ENCODE results near the gene HAUS5. TPM values are rescaled to one million over a fixed set of nuclear protein-coding genes. Genes with fewer than 3 reads are reported as not detected.
A peak's percentile ranks its signal among the peaks of the same experiment; 100 is the strongest.
"Not testable (repeated sequence)": the region's sequence is repeated elsewhere in the genome, so short reads cannot be mapped to it uniquely, and the experiment has no call there.

Gene HAUS5
- polyA plus RNA-seq, 4 donors: 26.6 to 28.5 (median 27.3) TPM

DNA sequence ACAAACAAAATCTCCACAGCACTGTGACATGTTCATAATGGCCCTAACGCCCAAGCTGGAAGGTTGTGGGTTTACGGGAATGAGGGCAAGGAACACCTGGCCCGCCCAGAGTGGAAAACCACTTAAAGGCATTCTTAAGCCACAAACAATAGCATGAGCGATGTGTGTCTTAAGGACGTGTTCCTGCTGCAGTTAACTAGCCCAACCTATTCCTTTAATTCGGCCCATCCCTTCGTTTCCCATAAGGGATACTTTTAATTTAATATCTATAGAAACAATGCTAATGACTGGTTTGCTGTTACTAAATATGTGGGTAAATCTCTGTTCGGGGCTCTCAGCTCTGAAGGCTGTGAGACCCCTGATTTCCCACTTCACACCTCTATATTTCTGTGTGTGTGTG is 5.4 kb upstream of the HAUS5 start:
- DNase-seq (ENCODE audit: low read depth in 4 of 4, low spot score in 3 of 4): not testable (repeated sequence)

DNA sequence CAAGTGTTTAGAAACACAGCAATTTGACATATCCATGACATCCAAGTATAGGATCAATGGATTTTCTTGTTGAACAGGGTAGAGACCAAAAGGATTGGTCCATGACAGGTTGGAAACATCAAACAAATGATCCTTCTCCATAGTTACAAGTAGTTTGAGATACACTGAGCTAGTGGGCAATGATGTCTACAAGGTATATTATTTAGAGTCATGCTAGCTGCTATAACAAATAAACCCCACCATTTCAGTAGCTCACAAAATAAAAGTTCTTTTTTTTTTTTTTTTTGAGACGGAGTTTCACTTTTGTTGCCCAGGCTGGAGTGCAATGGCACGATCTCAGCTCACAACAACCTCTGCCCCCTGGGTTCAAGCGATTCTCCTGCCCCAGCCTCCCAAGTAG is 4.9 kb upstream of the HAUS5 start:
- no peak for DNase-seq (ENCODE audit: low read depth in 4 of 4, low spot score in 3 of 4)

DNA sequence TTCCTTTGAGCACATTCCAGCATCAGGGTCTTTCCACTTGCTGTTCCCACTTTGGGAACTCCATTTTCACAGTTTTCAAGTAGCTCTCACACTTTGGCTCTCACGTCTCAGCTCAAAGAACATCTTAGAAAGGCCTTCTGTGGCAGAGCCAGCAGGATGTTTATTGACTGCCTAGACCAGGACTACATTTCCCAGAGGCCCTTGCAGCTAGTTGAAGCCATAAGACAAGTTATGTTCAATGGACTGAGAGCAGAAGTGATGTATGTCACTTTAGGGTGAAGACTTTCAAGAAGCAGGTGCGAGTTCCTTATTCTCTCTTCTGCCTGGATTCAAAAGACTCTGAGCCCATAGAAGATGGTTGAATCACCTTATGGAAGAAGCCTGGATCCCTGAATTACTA is 4.3 kb upstream of the HAUS5 start:
- DNase-seq (ENCODE audit: low read depth in 4 of 4, low spot score in 3 of 4): no peak

DNA sequence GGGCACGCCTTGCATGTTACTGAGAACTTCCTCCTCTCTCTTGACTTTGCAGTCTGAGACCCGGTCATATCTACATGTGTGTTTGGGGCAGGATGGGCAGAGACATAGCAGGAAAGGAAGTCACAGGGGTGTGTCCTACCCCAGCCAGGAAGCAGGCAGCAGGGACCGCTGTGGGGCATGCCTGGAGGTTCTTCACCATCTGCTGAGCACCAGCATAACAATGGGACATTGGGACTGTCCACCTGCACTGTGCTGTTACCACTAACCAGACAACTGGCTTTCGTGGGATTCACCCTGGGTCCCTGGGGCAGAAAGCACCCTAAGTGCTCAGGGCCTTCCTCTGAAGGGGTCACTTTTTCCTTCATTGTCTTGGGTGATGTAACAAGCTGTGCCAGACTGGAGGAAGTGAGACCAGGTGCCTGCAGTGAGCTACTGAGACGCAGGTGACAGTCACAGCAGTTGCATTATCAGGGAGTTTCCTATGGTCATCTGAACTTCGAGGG is 2.6 kb upstream of the HAUS5 start:
- no peak for DNase-seq (ENCODE audit: low read depth in 4 of 4, low spot score in 3 of 4)

DNA sequence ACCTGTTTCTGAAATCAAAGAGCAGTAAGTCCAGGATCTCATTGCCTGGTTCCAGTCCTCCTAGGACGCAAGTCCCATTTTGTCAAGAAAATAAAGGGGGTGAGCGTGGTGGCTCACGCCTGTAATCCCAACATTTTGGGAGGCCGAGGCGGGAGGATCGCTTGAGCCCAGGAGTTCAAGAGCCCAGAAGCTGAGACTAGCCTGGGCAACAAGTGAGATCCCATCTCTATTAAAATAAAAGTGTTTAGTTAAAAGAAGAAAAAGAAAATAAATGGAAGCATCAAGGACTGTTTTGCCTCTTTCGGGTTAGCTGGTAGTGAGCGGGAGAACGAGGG is 344 bp upstream of the HAUS5 start:
- no peak for DNase-seq (ENCODE audit: low read depth in 4 of 4, low spot score in 3 of 4)

DNA sequence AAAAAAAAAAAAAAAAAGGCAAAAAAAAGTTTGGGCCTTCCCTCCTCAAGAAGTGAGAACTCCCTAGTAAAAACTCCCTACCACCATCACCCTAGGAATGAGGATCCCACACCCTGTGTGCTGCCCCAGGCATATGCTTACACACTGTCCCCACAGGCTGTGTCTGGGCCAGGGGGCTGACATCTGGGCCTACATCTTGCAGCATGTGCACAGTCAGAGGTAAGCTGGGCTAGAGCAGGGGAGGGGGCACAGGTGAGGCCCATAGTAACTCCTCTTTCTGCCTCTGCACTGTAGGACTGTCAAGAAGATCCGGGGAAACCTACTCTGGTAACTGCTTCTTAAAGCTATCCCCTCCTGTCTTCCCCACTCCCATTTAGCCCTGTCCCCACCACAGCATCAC is 1.0 kb downstream of the HAUS5 start:
- no peak for DNase-seq (ENCODE audit: low read depth in 4 of 4, low spot score in 3 of 4)

DNA sequence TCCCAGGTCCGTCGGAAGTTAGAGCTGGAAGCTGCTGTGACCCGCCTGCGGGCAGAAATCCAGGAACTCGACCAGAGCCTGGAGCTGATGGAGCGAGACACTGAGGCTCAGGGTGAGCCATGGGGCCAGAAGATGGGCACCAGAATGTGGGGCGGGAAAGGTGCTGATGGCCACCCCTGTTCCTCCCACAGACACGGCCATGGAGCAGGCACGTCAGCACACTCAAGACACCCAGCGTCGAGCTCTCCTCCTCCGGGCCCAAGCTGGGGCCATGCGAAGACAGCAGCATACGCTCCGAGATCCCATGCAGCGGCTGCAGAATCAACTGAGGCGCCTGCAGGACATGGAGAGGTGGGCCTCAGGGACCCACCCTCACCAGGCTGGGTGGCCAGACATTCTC is 2.5 kb downstream of the HAUS5 start:
- no peak for DNase-seq (ENCODE audit: low read depth in 4 of 4, low spot score in 3 of 4)

DNA sequence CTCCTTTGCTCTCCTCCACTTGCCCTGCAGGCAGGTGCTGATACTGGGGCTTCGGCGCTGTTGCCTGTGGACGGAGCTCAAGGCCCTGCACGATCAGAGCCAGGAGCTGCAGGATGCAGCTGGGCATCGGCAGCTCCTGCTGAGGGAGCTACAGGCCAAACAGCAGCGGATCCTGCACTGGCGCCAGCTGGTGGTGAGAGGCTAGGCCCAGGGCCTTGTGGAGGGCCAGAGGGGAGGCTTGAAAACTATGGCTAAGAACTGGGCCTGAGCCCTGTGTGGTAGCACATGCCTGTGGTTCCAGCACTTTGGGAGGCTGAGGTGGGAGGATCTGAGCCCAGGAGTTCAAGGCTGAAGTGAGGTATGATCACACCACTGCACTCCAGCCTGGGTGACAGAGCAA is 6.3 kb downstream of the HAUS5 start:
- DNase-seq (ENCODE audit: low read depth in 4 of 4, low spot score in 3 of 4): no peak

DNA sequence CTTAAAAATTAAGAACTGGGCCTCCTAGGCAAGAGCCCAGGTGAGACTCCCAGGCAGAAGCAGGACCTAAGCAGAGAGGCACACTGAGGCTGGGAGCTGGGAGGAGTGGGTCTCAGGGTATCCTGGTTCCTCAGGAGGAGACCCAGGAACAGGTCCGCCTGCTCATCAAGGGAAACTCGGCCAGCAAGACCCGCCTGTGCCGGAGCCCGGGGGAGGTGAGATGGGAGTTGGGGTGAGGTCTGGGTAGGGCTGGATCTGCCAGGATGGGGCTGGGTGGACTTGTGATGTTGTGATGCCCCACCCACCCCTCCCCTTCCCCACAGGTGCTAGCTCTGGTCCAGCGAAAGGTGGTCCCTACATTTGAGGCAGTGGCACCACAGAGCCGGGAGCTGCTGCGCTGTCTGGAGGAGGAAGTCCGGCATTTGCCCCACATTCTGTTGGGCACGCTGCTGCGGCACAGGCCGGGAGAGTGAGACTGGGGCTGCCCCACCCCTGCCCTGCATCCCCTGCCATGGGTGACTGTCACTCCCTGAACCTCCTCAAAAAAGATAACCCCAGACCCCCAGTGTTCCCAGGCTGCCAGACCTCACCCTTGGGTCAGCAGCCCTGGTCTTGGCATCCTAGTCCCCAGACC is 6.9 kb downstream of the HAUS5 start:
- no peak for DNase-seq (ENCODE audit: low read depth in 4 of 4, low spot score in 3 of 4)

DNA sequence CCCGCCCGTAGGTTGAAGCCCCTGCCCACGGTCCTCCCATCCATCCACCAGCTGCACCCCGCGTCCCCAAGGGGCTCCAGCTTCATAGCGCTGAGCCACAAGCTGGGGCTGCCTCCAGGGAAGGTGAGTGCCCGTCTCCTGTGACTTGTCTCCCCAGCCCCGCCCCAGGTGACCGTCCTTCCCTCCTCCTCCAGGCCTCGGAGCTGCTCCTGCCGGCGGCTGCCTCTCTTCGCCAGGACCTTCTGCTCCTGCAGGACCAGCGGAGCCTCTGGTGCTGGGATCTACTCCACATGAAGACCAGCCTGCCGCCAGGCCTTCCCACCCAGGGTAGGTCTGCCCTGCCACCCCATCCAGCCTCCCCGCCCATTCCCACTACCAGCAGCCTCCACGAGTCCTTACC is 7.5 kb downstream of the HAUS5 start:
- DNase-seq (ENCODE audit: low read depth in 4 of 4, low spot score in 3 of 4): no peak

DNA sequence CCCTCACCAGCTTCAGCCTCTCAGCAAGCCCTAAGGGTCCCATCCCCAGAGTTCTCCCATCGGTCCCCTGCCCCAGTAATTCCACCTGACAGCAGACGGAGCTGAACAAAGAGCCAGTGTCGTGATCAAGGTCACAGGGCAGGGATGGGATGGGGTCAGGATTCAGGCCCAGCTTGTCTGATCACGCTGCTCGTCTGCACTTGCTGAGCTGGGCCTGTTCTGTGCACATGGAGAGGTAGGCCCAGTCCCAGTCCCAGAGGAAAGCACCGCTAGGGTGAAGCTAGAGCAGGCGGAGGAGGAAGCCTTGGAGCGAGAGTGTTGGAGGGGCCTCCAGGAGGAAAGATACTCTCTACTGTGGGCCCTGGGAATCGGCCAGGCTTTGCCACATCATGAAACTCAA is 9.2 kb downstream of the HAUS5 start:
- no peak for DNase-seq (ENCODE audit: low read depth in 4 of 4, low spot score in 3 of 4)

DNA sequence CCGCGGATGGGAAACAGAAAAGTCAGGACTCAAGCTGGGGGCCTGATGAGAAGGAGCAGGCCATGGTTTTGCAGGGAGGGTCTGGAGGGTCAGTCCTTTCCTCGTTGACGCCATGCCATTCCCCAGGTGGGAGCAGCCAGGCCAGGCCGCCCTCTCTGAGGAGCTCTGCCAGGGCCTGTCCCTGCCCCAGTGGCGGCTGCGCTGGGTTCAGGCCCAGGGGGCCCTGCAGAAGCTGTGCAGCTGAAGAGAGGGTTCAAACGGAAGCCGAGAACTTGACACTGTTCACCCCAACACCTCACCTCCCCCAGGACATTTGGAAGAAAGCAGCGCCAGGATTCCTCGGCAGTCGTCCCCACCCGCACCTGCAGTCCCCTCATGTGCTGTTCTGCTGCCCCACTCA is 10.2 kb downstream of the HAUS5 start:
- DNase-seq (ENCODE audit: low read depth in 4 of 4, low spot score in 3 of 4): no peak

DNA sequence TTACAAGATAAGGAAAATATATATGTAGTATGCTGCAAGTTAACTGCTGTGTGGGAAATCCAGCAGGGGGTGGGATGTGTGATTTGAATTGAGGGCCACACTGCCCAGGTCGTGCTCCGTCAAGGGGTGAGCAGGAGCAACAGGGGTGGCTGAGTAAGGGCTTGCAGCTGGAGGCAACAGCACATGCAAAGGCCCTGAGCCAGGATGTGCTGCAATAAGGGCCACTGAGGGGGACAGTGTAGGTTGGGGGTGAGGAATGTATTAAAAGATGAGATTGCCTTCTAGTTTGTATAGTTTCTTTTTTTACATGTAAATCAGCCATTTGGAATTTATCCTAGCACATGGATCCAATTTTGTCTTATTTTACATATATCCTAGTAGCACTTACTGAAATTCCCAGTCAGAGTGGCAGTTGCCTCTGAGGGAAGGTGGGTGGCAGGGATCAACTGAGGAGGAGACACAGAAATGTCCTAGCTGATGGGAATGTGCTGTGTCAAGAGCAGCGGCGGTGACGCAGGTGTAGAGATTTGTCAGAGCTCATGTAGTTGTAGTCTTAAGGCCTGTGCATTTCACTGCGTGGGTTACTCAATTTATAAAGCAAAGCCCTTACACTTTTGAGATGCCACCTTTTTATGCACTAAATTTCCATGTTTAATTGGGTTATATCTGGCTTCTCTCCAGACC is 10.9 kb downstream of the HAUS5 start:
- no peak for DNase-seq (ENCODE audit: low read depth in 4 of 4, low spot score in 3 of 4)

DNA sequence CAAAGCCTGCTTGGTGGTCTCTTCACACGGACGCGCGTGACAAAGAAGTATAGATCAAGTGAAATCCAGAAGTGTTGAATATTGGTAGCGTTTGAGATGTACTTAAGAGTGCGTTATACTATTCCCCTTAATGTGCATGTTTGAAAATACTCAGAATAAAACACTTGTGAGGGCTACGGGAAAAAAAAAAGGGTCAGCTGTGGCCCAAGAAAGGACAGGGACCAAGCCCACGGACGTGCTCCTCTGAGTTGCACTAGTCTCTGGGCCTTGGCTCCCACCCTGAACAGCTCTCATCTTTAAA is 15.7 kb downstream of the HAUS5 start:
- no peak for DNase-seq (ENCODE audit: low read depth in 4 of 4, low spot score in 3 of 4)

DNA sequence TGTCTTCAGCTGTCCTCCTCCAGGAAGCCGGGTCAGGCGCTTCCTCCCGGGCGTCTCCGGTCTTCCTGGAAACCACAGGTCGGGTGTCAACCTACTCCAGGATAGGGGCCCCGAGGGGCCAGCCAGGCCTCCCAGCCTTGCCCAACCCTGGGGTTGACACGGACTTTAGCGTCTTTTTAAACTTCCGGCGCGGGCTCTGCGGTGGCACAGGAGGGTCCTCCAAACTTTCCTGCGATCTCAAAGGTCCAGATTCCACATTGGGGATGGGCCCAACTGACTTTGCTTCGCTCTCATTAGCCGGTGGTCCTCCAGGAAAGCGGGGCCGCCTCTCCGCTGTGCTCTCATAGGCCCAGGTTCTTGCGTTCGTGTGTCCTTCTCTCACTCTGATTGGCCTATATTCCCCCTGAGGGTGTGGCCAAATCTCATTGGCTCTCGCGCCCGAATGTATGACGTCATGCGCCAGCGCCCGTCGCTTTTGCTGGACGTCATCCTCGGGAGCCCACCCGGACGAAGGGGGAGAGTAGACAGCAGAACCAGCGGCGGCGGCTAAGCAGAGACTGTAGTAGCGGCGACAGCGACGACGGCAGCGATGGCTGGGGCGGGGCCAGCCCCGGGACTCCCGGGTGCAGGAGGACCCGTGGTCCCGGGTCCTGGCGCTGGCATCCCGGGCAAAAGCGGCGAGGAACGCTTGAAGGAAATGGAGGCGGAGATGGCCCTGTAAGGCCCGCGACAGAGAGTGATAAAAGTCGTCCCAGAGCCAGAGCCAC is 16.2 kb downstream of the HAUS5 start, which contains the start of gene RBM42:
RBM42 (plus strand) TSS at position 472 of the 767 bp plus-strand sequence; CDS start at position 590, 118 bp downstream.
- peak; percentile 98 to 99 (median 98) for DNase-seq (ENCODE audit: low read depth in 4 of 4, low spot score in 3 of 4)

DNA sequence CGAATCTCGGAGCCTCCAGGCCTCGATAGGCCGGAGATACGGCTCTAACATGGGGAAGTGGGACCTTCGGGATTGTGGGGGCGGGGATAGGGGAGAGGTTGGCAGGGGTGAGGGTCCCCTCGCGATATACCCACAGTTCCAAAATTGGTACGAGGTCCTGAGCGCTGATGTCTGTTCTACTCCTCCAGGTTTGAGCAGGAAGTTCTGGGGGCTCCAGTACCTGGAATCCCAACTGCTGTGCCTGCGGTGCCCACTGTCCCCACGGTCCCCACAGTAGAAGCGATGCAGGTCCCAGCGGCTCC is 16.7 kb downstream of the HAUS5 start:
- no peak for DNase-seq (ENCODE audit: low read depth in 4 of 4, low spot score in 3 of 4)

DNA sequence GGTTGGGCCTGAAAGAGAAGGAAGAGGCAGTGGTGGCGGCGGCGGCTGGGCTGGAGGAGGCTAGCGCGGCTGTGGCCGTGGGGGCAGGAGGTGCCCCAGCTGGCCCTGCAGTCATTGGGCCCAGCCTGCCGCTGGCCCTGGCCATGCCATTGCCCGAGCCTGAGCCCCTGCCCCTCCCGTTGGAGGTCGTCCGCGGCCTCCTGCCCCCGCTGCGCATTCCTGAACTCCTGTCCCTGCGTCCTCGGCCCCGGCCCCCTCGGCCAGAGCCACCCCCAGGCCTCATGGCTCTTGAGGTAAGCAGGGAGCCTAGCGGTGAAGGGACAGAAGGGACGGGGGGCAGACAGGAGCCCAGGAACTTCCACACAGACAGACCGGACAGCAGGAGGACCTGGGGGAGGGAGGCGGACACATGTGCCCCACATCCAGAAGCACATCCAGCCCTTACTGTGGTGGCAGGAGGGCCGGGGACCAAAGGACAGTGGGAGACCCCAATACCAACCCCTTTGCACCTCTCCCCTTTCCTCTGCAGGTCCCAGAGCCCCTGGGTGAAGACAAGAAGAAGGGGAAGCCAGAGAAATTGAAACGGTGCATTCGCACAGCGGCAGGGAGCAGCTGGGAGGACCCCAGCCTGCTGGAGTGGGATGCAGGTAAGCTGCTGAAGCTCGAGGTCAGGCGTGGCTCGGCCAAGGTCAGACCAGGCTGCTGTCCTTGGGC is 21.3 kb downstream of the HAUS5 start:
- DNase-seq (ENCODE audit: low read depth in 4 of 4, low spot score in 3 of 4): no peak

DNA sequence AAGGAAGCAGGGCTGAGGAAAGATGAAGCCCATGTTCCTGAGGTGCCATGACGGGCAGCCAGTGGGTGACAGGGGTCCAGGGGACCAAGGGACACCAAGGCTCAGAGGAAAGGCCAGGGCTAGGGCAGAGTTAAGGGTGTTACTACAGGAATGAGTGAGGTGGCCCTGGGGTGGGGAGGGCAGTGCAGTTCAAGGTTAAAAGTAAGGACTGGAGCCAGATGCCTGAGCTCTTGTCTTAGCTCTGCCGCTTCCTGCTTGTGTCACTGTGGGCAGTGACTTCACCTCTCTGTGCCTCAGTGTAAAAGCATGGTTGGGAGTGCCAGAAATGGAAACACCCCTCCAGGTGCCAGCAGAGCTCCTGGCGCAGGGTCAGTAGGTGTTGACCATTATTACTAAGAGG is 24.1 kb downstream of the HAUS5 start:
- no peak for DNase-seq (ENCODE audit: low read depth in 4 of 4, low spot score in 3 of 4)

DNA sequence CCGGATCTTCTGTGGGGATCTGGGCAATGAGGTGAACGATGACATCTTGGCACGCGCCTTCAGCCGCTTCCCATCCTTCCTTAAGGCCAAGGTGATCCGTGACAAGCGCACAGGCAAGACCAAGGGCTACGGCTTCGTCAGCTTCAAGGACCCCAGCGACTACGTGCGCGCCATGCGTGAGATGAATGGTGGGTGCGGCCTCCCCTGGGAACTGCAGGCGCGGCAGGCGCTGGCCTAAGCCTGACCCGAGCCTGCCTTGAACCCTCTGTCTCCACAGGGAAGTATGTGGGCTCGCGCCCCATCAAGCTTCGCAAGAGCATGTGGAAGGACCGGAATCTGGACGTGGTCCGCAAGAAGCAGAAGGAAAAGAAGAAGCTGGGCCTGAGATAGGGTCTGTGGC is 24.6 kb downstream of the HAUS5 start:
- DNase-seq (ENCODE audit: low read depth in 4 of 4, low spot score in 3 of 4): no peak

DNA sequence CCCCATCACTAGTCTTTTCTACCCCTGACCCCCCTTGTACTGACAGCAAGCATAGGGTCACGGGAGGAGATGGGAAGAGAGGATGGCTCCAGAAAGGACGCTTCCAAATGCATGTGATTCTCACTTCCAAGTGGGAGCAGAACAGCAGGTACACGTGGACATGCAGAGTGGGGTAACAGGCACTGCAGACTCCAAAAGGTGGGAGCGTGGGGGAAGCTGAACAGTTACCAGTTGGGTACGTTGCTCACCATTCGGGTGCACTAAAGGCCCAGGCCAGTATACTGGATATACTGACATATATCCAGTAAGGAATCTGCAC is 26.7 kb downstream of the HAUS5 start:
- no peak for DNase-seq (ENCODE audit: low read depth in 4 of 4, low spot score in 3 of 4)

DNA sequence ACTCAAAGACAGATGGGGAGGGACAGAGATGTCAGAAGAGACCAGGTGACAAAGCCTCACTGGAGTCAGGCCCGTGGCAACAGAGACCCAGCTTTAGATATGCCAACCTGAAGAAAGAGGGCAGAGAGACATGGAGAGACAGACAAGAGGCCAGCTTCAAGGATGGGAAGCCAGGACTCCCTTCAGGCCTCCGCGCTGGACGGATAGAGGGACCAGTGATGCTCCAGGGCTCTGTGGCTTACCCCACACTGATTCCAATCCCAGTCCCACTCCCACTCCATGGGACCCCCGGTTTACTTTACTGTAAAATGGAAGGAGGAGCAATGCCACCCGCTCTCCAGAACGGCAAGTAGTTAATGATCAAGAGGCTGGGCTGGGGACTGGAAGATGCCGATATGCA is 27.3 kb downstream of the HAUS5 start:
- DNase-seq (ENCODE audit: low read depth in 4 of 4, low spot score in 3 of 4): no peak
